Trophoblast cell (in vitro differentiated cells and primary cell): ENCODE results near the gene RPS6KL1.

Source experiments
- DNase-seq, 2 donors: peaks; one replicate each; pipeline ENCODE4 v3.0.0-alpha.2; 2016
- H2AFZ ChIP-seq: 2 replicates; pipeline ENCODE4 v1.6.1; 2013; ENCODE audit warnings: low read length, moderate library complexity, mild to moderate bottlenecking; ENCODE audit not compliant: insufficient read depth, poor library complexity
- H2AK5ac ChIP-seq: 2 replicates; pipeline ENCODE4 v1.6.1; 2013; ENCODE audit warnings: mild to moderate bottlenecking, low read length
- H2BK120ac ChIP-seq: 2 replicates; pipeline ENCODE4 v1.6.1; 2013; ENCODE audit warnings: low read length, mild to moderate bottlenecking, moderate library complexity; ENCODE audit not compliant: insufficient read depth, poor library complexity
- H2BK12ac ChIP-seq: 2 replicates; pipeline ENCODE4 v1.6.1; 2013; ENCODE audit warnings: mild to moderate bottlenecking, low read length, moderate library complexity
- H2BK5ac ChIP-seq: 2 replicates; pipeline ENCODE4 v1.6.1; 2013; ENCODE audit warnings: low read length, low read depth, moderate library complexity, mild to moderate bottlenecking; ENCODE audit not compliant: poor library complexity
- H3K14ac ChIP-seq: 2 replicates; pipeline ENCODE4 v1.6.1; 2013; ENCODE audit warnings: mild to moderate bottlenecking, low read length
- H3K18ac ChIP-seq: 2 replicates; pipeline ENCODE4 v1.6.1; 2013; ENCODE audit warnings: mild to moderate bottlenecking, low read length
- H3K23ac ChIP-seq: 2 replicates; pipeline ENCODE4 v1.6.1; 2013; ENCODE audit warnings: low read length
- H3K27ac ChIP-seq: 2 replicates; pipeline ENCODE4 v1.5.1; 2013; ENCODE audit warnings: low read depth, mild to moderate bottlenecking, inconsistent platforms, low read length, moderate library complexity
- H3K27me3 ChIP-seq: 2 replicates; pipeline ENCODE4 v1.6.1; 2013; ENCODE audit warnings: inconsistent platforms, mild to moderate bottlenecking, low read length, moderate library complexity; ENCODE audit not compliant: insufficient read depth
- H3K36me3 ChIP-seq, 2 experiments: 1 replicate in 1 of 2; 2 replicates in 1 of 2; pipeline ENCODE4 v1.6.1; 2013; ENCODE audit warnings: low read length in 2 of 2, mild to moderate bottlenecking in 2 of 2, moderate library complexity in 1 of 2; ENCODE audit not compliant: insufficient read depth in 2 of 2, control insufficient read depth in 1 of 2
- H3K4ac ChIP-seq: 2 replicates; pipeline ENCODE4 v1.6.1; 2013; ENCODE audit warnings: low read depth, mild to moderate bottlenecking, low read length, moderate library complexity
- H3K4me1 ChIP-seq, 2 experiments: 1 replicate in 1 of 2; 2 replicates in 1 of 2; pipeline ENCODE4 v1.6.1; 2013; ENCODE audit warnings: low read length in 2 of 2, mild to moderate bottlenecking in 2 of 2, moderate library complexity in 1 of 2; ENCODE audit not compliant: insufficient read depth in 2 of 2, control insufficient read depth in 1 of 2
- H3K4me2 ChIP-seq: 2 replicates; pipeline ENCODE4 v1.6.1; 2013; ENCODE audit warnings: inconsistent platforms, mild to moderate bottlenecking, low read length, moderate library complexity
- H3K4me3 ChIP-seq: 2 replicates; pipeline ENCODE4 v1.5.1; 2013; ENCODE audit warnings: mild to moderate bottlenecking, low read depth, low read length, inconsistent platforms
- H3K79me1 ChIP-seq: one replicate; pipeline ENCODE4 v1.6.1; 2013; ENCODE audit warnings: low read length
- H3K79me2 ChIP-seq: 2 replicates; pipeline ENCODE4 v1.6.1; 2013; ENCODE audit warnings: low read length, mild to moderate bottlenecking; ENCODE audit not compliant: control insufficient read depth, insufficient read depth, poor library complexity
- H3K9ac ChIP-seq: 2 replicates; pipeline ENCODE4 v1.6.1; 2013; ENCODE audit warnings: mild to moderate bottlenecking, low read length
- H3K9me3 ChIP-seq: 2 replicates; pipeline ENCODE4 v1.6.1; 2013; ENCODE audit warnings: low read depth, mild to moderate bottlenecking, control low read depth, inconsistent platforms, low read length; ENCODE audit not compliant: insufficient read depth
- H4K12ac ChIP-seq: 2 replicates; pipeline ENCODE4 v1.6.1; 2013; ENCODE audit warnings: low read depth, mild to moderate bottlenecking, low read length, moderate library complexity
- H4K8ac ChIP-seq: 2 replicates; pipeline ENCODE4 v1.6.1; 2013; ENCODE audit warnings: low read depth, mild to moderate bottlenecking, low read length, moderate library complexity
- H4K91ac ChIP-seq: one replicate; pipeline ENCODE4 v1.6.1; 2013; ENCODE audit warnings: low read depth, mild to moderate bottlenecking, low read length, moderate library complexity
- WGBS: extraction: QIAGEN DNeasy Blood & Tissue Kit; methylation state at CpG from one replicate; pipeline ENCODE4 v1.1.7; 2013; ENCODE audit warnings: missing lambda C conversion rate; ENCODE audit not compliant: insufficient read length, insufficient coverage; ENCODE audit errors: extremely low coverage; 5-methylcytosine and 5-hydroxymethylcytosine counted together

RPS6KL1 gene

GRCh38 chr14:74956027-74956279 lies 32.9 kb upstream of the RPS6KL1 start:
- H3K4me3 ChIP-seq: no peak overlapping the region
- peak overlapping the region; percentile 50 for H3K27ac ChIP-seq
- H3K9ac ChIP-seq: no peak overlapping the region
- H3K4me2 ChIP-seq: peak overlapping the region; percentile 64
- peak overlapping the region; percentile 32 for H4K12ac ChIP-seq
- no peak overlapping the region for H3K23ac ChIP-seq
- peak overlapping the region; percentile 58 for H3K18ac ChIP-seq
- peaks cover 16% of the 10 kb centered on the region for H3K79me2 ChIP-seq
- WGBS: no CpG with 5 or more reads among the region's 9 CpGs
- peaks cover 37% of the 10 kb centered on the region for H3K79me1 ChIP-seq
- no peak overlapping the region for H2AK5ac ChIP-seq
- H4K8ac ChIP-seq: peak overlapping the region; percentile 33
- H3K4me1 ChIP-seq: peaks cover 22 to 27% of the 10 kb centered on the region in 2 experiments
- H3K27me3 ChIP-seq: no peaks in the 10 kb centered on the region
- peak overlapping the region; percentile 25 for H3K4ac ChIP-seq
- H4K91ac ChIP-seq: peak overlapping the region; percentile 73
- H2BK5ac ChIP-seq: peak overlapping the region; percentile 65
- peak overlapping the region; percentile 34 for H2BK12ac ChIP-seq
- H3K14ac ChIP-seq: peak overlapping the region; percentile 50
- H2BK120ac ChIP-seq: peak overlapping the region; percentile 34
- DNase-seq: no peak
- H3K36me3 ChIP-seq: peaks cover 10 to 17% of the 10 kb centered on the region in 2 experiments
- H2AFZ ChIP-seq: peak overlapping the region; percentile 62
- peaks cover 2% of the 10 kb centered on the region for H3K9me3 ChIP-seq

- Histone ChIP-seq H3K79me1 (peaks cover 33% of the 10 kb centered on the region), H3K27ac (peak within 1 kb of the TSS; percentile 61), H4K91ac (peak within 1 kb of the TSS; percentile 76), H3K9ac (peak within 1 kb of the TSS; percentile 5), H3K18ac (peak within 1 kb of the TSS; percentile 79), H4K8ac (peak within 1 kb of the TSS; percentile 52), H3K23ac (no peak within 1 kb of the TSS), H4K12ac (peak within 1 kb of the TSS; percentile 35), H2BK5ac (peak within 1 kb of the TSS; percentile 65), H2BK120ac (peak within 1 kb of the TSS; percentile 37), H3K4me1 (peaks cover 22 to 27% of the 10 kb centered on the region in 2 experiments), H2AFZ (peak within 1 kb of the TSS; percentile 62), H3K4me2 (peak within 1 kb of the TSS; percentile 64), H2AK5ac (peak within 1 kb of the TSS; percentile 19), H3K14ac (peak within 1 kb of the TSS; percentile 79), H3K27me3 (no peaks in the 10 kb centered on the region), H3K9me3 (peaks cover 2% of the 10 kb centered on the region), H2BK12ac (peak within 1 kb of the TSS; percentile 34), H3K4ac (peak within 1 kb of the TSS; percentile 27), H3K36me3 (peaks cover 11 to 17% of the 10 kb centered on the region in 2 experiments), H3K4me3 (peak within 1 kb of the TSS; percentile 59), H3K79me2 (peaks cover 16% of the 10 kb centered on the region)
- peak; percentile 99 for DNase-seq
- WGBS: no CpG with 5 or more reads among the region's 73 CpGs
Observed at GRCh38 chr14:74955229-74956026, 32.4 kb upstream of the RPS6KL1 start, which contains the start of gene PGF. Gene PGF (minus strand): TSS chr14:74955597. CDS start chr14:74955242, 355 bp downstream.

- whole genome bisulfite sequencing: no CpG with 5 or more reads among the region's 3 CpGs
- H3K4me3 ChIP-seq: peak overlapping the region; percentile 59
Observed at GRCh38 chr14:74954947-74955228, 31.8 kb upstream of the RPS6KL1 start.

GRCh38 chr14:74954232-74954946 lies 31.3 kb upstream of the RPS6KL1 start:
- no CpG with 5 or more reads among the region's 18 CpGs for WGBS

More at GRCh38 chr14:74954947-74955228, 31.8 kb upstream of the RPS6KL1 start:
- peak overlapping the region; percentile 64 for H3K14ac ChIP-seq
- H2BK12ac ChIP-seq: no peak overlapping the region
- peaks cover 16% of the 10 kb centered on the region for H3K79me2 ChIP-seq
- H3K9ac ChIP-seq: no peak overlapping the region
- H2BK5ac ChIP-seq: peak overlapping the region; percentile 18
- H3K18ac ChIP-seq: peak overlapping the region; percentile 12
- H3K23ac ChIP-seq: no peak overlapping the region
- H3K27me3 ChIP-seq: no peaks in the 10 kb centered on the region
- H3K36me3 ChIP-seq: peaks cover 16 to 17% of the 10 kb centered on the region in 2 experiments
- H4K12ac ChIP-seq: peak overlapping the region; percentile 35
- peak overlapping the region; percentile 19 for H2AK5ac ChIP-seq
- H4K8ac ChIP-seq: peak overlapping the region; percentile 33
- no peak for DNase-seq
- peaks cover 22 to 27% of the 10 kb centered on the region in 2 experiments for H3K4me1 ChIP-seq
- no peak overlapping the region for H2AFZ ChIP-seq
- no peak overlapping the region for H3K4ac ChIP-seq
- peaks cover 2% of the 10 kb centered on the region for H3K9me3 ChIP-seq
- H2BK120ac ChIP-seq: peak overlapping the region; percentile 28
- H3K4me2 ChIP-seq: peak overlapping the region; percentile 64
- H4K91ac ChIP-seq: peak overlapping the region; percentile 76
- peak overlapping the region; percentile 61 for H3K27ac ChIP-seq
- H3K79me1 ChIP-seq: peaks cover 33% of the 10 kb centered on the region

More at GRCh38 chr14:74954232-74954946, 31.3 kb upstream of the RPS6KL1 start:
- Histone ChIP-seq H3K79me2 (peaks cover 16% of the 10 kb centered on the region), H3K36me3 (peaks cover 19 to 20% of the 10 kb centered on the region in 2 experiments), H3K27ac (peak overlapping the region; percentile 61), H4K91ac (peak overlapping the region; percentile 6), H3K9me3 (no peaks in the 10 kb centered on the region), H4K12ac (peak overlapping the region; percentile 48), H3K14ac (peak overlapping the region; percentile 79), H2AFZ (no peak overlapping the region), H3K4ac (peak overlapping the region; percentile 24), H3K23ac (no peak overlapping the region), H3K27me3 (no peaks in the 10 kb centered on the region), H2BK120ac (peak overlapping the region; percentile 37), H3K9ac (peak overlapping the region; percentile 5), H2BK12ac (peak overlapping the region; percentile 42), H3K18ac (peak overlapping the region; percentile 79), H2AK5ac (peak overlapping the region; percentile 1), H3K4me2 (peak overlapping the region; percentile 26), H3K79me1 (peaks cover 33% of the 10 kb centered on the region), H4K8ac (peak overlapping the region; percentile 52), H2BK5ac (peak overlapping the region; percentile 32), H3K4me1 (peaks cover 22 to 27% of the 10 kb centered on the region in 2 experiments), H3K4me3 (peak overlapping the region; percentile 43)
- DNase-seq: peak in 1 of 2 donors; percentile 51
